HL-60 (cell line): ENCODE measurements around the gene PDE11A.

ENCODE experiments used
- CTCF ChIP-seq: IDR thresholded peaks from one replicate; pipeline ENCODE4 v1.5.1; 2011; ENCODE audit warnings: low read length, control low read depth, inconsistent platforms; ENCODE audit not compliant: insufficient read depth
- POLR2AphosphoS5 ChIP-seq: IDR thresholded peaks from 2 replicates; pipeline ENCODE4 v1.6.1; 2012; ENCODE audit warnings: low read depth
- SPI1 ChIP-seq: IDR thresholded peaks from 2 replicates; pipeline ENCODE4 v1.6.1; 2012; ENCODE audit warnings: low read depth, mild to moderate bottlenecking, borderline replicate concordance

- no peak for TF ChIP-seq CTCF
- TF ChIP-seq SPI1 = no peak
- no peak for TF ChIP-seq POLR2AphosphoS5
Observed at GRCh38 chr2:178012639-178013038, 59.9 kb downstream of the PDE11A start.
